ENCODE measurements around the gene CCDC88C.
"Not testable (repeated sequence)": the region's sequence is repeated elsewhere in the genome, so short reads cannot be mapped to it uniquely, and the experiment has no call there.

The CCDC88C gene

GRCh38 chr14:91246051-91246852 lies 171.4 kb downstream of the CCDC88C start:
- H3K79me1 ChIP-seq (ENCODE audit: low read length) = peaks cover 2% of the 10 kb centered on the region
- no peaks in the 10 kb centered on the region for H3K27me3 ChIP-seq (ENCODE audit: insufficient read depth, low read length)
- H2AFZ ChIP-seq (ENCODE audit: insufficient read depth, low read length, poor library complexity) = no peak overlapping the region
- DNase-seq = no peak
- H2BK5ac ChIP-seq (ENCODE audit: low read depth, low read length, poor library complexity) = no peak overlapping the region
- no peak overlapping the region for H3K23ac ChIP-seq (ENCODE audit: low read length)
- WGBS (ENCODE audit: extremely low coverage, insufficient coverage, insufficient read length) = no CpG with 5 or more reads among the region's 15 CpGs
- H3K27ac ChIP-seq (ENCODE audit: low read depth, low read length) = no peak overlapping the region
- H4K8ac ChIP-seq (ENCODE audit: low read depth, low read length) = no peak overlapping the region
- H3K18ac ChIP-seq (ENCODE audit: low read length) = no peak overlapping the region
- no peak overlapping the region for H2BK120ac ChIP-seq (ENCODE audit: insufficient read depth, low read length, poor library complexity)
- no peak overlapping the region for H2BK12ac ChIP-seq (ENCODE audit: low read length)
- no peak overlapping the region for H3K4me2 ChIP-seq (ENCODE audit: low read length)
- no peak overlapping the region for H4K91ac ChIP-seq (ENCODE audit: low read depth, low read length)
- peaks cover 10 to 13% of the 10 kb centered on the region in 2 experiments for H3K4me1 ChIP-seq (ENCODE audit: control insufficient read depth in 1 of 2, insufficient read depth in 2 of 2, low read length in 2 of 2)
- H2AK5ac ChIP-seq (ENCODE audit: low read length) = no peak overlapping the region
- H3K4me3 ChIP-seq (ENCODE audit: low read depth, low read length) = no peak overlapping the region
- no peaks in the 10 kb centered on the region for H3K9me3 ChIP-seq (ENCODE audit: insufficient read depth, low read depth, low read length)
- H4K12ac ChIP-seq (ENCODE audit: low read depth, low read length) = no peak overlapping the region
- H3K79me2 ChIP-seq (ENCODE audit: control insufficient read depth, insufficient read depth, low read length, poor library complexity) = no peaks in the 10 kb centered on the region
- H3K4ac ChIP-seq (ENCODE audit: low read depth, low read length) = no peak overlapping the region
- H3K9ac ChIP-seq (ENCODE audit: low read length) = no peak overlapping the region
- H3K14ac ChIP-seq (ENCODE audit: low read length) = no peak overlapping the region
- H3K36me3 ChIP-seq (ENCODE audit: control insufficient read depth in 1 of 2, insufficient read depth in 2 of 2, low read length in 2 of 2) = no peaks in the 10 kb centered on the region

- H3K14ac ChIP-seq (ENCODE audit: low read length); H3K18ac ChIP-seq (ENCODE audit: low read length); H4K8ac ChIP-seq (ENCODE audit: low read depth, low read length); H3K79me2 ChIP-seq (ENCODE audit: control insufficient read depth, insufficient read depth, low read length, poor library complexity); H3K36me3 ChIP-seq (ENCODE audit: control insufficient read depth in 1 of 2, insufficient read depth in 2 of 2, low read length in 2 of 2); H2AFZ ChIP-seq (ENCODE audit: insufficient read depth, low read length, poor library complexity); H3K4ac ChIP-seq (ENCODE audit: low read depth, low read length); H3K27me3 ChIP-seq (ENCODE audit: insufficient read depth, low read length); H3K79me1 ChIP-seq (ENCODE audit: low read length); H3K23ac ChIP-seq (ENCODE audit: low read length); H3K4me2 ChIP-seq (ENCODE audit: low read length); H4K12ac ChIP-seq (ENCODE audit: low read depth, low read length); H2AK5ac ChIP-seq (ENCODE audit: low read length); H2BK5ac ChIP-seq (ENCODE audit: low read depth, low read length, poor library complexity); H4K91ac ChIP-seq (ENCODE audit: low read depth, low read length); H3K4me1 ChIP-seq (ENCODE audit: control insufficient read depth in 1 of 2, insufficient read depth in 2 of 2, low read length in 2 of 2); H2BK120ac ChIP-seq (ENCODE audit: insufficient read depth, low read length, poor library complexity); H3K9ac ChIP-seq (ENCODE audit: low read length); H3K9me3 ChIP-seq (ENCODE audit: insufficient read depth, low read depth, low read length); H3K4me3 ChIP-seq (ENCODE audit: low read depth, low read length); H2BK12ac ChIP-seq (ENCODE audit: low read length); H3K27ac ChIP-seq (ENCODE audit: low read depth, low read length); DNase-seq: not testable (repeated sequence)
- no CpG with 5 or more reads among the region's 8 CpGs for WGBS (ENCODE audit: extremely low coverage, insufficient coverage, insufficient read length)
Observed at GRCh38 chr14:91245616-91246015, 172.0 kb downstream of the CCDC88C start.

GRCh38 chr14:91245029-91245428 lies 172.6 kb downstream of the CCDC88C start:
- Histone ChIP-seq H3K4me2 (ENCODE audit: low read length) (no peak overlapping the region), H3K14ac (ENCODE audit: low read length) (no peak overlapping the region), H4K12ac (ENCODE audit: low read depth, low read length) (no peak overlapping the region), H2AK5ac (ENCODE audit: low read length) (no peak overlapping the region), H2BK5ac (ENCODE audit: low read depth, low read length, poor library complexity) (no peak overlapping the region), H2BK120ac (ENCODE audit: insufficient read depth, low read length, poor library complexity) (no peak overlapping the region), H4K8ac (ENCODE audit: low read depth, low read length) (no peak overlapping the region), H3K27me3 (ENCODE audit: insufficient read depth, low read length) (no peaks in the 10 kb centered on the region), H3K4me1 (ENCODE audit: control insufficient read depth in 1 of 2, insufficient read depth in 2 of 2, low read length in 2 of 2) (peaks cover 4 to 5% of the 10 kb centered on the region in 2 experiments), H3K18ac (ENCODE audit: low read length) (no peak overlapping the region), H3K79me2 (ENCODE audit: control insufficient read depth, insufficient read depth, low read length, poor library complexity) (no peaks in the 10 kb centered on the region), H3K36me3 (ENCODE audit: control insufficient read depth in 1 of 2, insufficient read depth in 2 of 2, low read length in 2 of 2) (no peaks in the 10 kb centered on the region), H4K91ac (ENCODE audit: low read depth, low read length) (no peak overlapping the region), H3K4ac (ENCODE audit: low read depth, low read length) (no peak overlapping the region), H3K9ac (ENCODE audit: low read length) (no peak overlapping the region), H3K9me3 (ENCODE audit: insufficient read depth, low read depth, low read length) (no peaks in the 10 kb centered on the region), H2AFZ (ENCODE audit: insufficient read depth, low read length, poor library complexity) (no peak overlapping the region), H3K23ac (ENCODE audit: low read length) (no peak overlapping the region), H3K79me1 (ENCODE audit: low read length) (peaks cover 2% of the 10 kb centered on the region), H3K4me3 (ENCODE audit: low read depth, low read length) (no peak overlapping the region), H3K27ac (ENCODE audit: low read depth, low read length) (no peak overlapping the region), H2BK12ac (ENCODE audit: low read length) (no peak overlapping the region)
- no CpG with 5 or more reads among the region's 9 CpGs for WGBS (ENCODE audit: extremely low coverage, insufficient coverage, insufficient read length)
- no peak for DNase-seq

- Histone ChIP-seq H3K9ac (ENCODE audit: low read length) (no peak within 1 kb of the TSS), H2AK5ac (ENCODE audit: low read length) (no peak within 1 kb of the TSS), H3K4ac (ENCODE audit: low read depth, low read length) (no peak within 1 kb of the TSS), H3K36me3 (ENCODE audit: control insufficient read depth in 1 of 2, insufficient read depth in 2 of 2, low read length in 2 of 2) (no peaks in the 10 kb centered on the region), H2BK120ac (ENCODE audit: insufficient read depth, low read length, poor library complexity) (no peak within 1 kb of the TSS), H3K14ac (ENCODE audit: low read length) (no peak within 1 kb of the TSS), H3K27ac (ENCODE audit: low read depth, low read length) (no peak within 1 kb of the TSS), H2BK12ac (ENCODE audit: low read length) (no peak within 1 kb of the TSS), H3K79me2 (ENCODE audit: control insufficient read depth, insufficient read depth, low read length, poor library complexity) (no peaks in the 10 kb centered on the region), H4K12ac (ENCODE audit: low read depth, low read length) (no peak within 1 kb of the TSS), H2BK5ac (ENCODE audit: low read depth, low read length, poor library complexity) (no peak within 1 kb of the TSS), H3K23ac (ENCODE audit: low read length) (no peak within 1 kb of the TSS), H4K91ac (ENCODE audit: low read depth, low read length) (no peak within 1 kb of the TSS), H2AFZ (ENCODE audit: insufficient read depth, low read length, poor library complexity) (no peak within 1 kb of the TSS), H3K27me3 (ENCODE audit: insufficient read depth, low read length) (no peaks in the 10 kb centered on the region), H4K8ac (ENCODE audit: low read depth, low read length) (no peak within 1 kb of the TSS), H3K4me3 (ENCODE audit: low read depth, low read length) (no peak within 1 kb of the TSS), H3K79me1 (ENCODE audit: low read length) (no peaks in the 10 kb centered on the region), H3K18ac (ENCODE audit: low read length) (no peak within 1 kb of the TSS), H3K4me1 (ENCODE audit: control insufficient read depth in 1 of 2, insufficient read depth in 2 of 2, low read length in 2 of 2) (peaks cover 0 to under 1% of the 10 kb centered on the region in 2 experiments), H3K4me2 (ENCODE audit: low read length) (no peak within 1 kb of the TSS), H3K9me3 (ENCODE audit: insufficient read depth, low read depth, low read length) (no peaks in the 10 kb centered on the region)
- WGBS (ENCODE audit: extremely low coverage, insufficient coverage, insufficient read length) = no CpG with 5 or more reads among the region's 12 CpGs
- DNase-seq = peak in 1 of 2 donors; percentile 22
Observed at GRCh38 chr14:91244501-91244901, 173.1 kb downstream of the CCDC88C start, which contains the start of gene GPR68. Gene GPR68, minus strand, starts transcription at chr14:91244704. Its CDS starts 9,654 bp downstream, at chr14:91235050.

Measured in trophoblast cell (in vitro differentiated cells and primary cell).